ENCODE measurements around the gene PLCB1.

- no peak for TF ChIP-seq TAF1 (IDR thresholded peaks at IDR 0.05; ENCODE audit: borderline replicate concordance, low read depth, low read length)
- TF ChIP-seq POLR2A (IDR thresholded peaks at IDR 0.05; ENCODE audit: low read depth, low read length), result no peak
- no peak for TF ChIP-seq POLR2AphosphoS5 (IDR thresholded peaks at IDR 0.05; ENCODE audit: low read depth, low read length)
These were observed 366.5 kb downstream of the PLCB1 start for GRCh38 chr20:8498571-8498970.
